IMR-90 (cell line): ENCODE measurements around the gene PRPF6. TPM values are rescaled to one million over a fixed set of nuclear protein-coding genes. Genes with fewer than 3 reads are reported as not detected.

Experiments used
- ATAC-seq: fragments of 200-7000 bp; cut with Tn5 transposase; 2 replicates; pipeline ENCODE4 v1.9.1; 2020; ENCODE audit warnings: low read depth, mild to moderate bottlenecking, moderate library complexity
- BruUV-seq: library from RNA; stranded (reverse); fragments of 400-500 nt; replicated peaks from 2 replicates; lab custom pipeline; 2021; lab: Mats Ljungman, UMichigan
- CTCF ChIA-PET: fragments of 300-600 bp; formaldehyde crosslinking; extraction: SDS; loops from one replicate; lab custom pipeline; 2021; ENCODE audit warnings: antibody characterized with exemption; lab: Yijun Ruan, JAX
- POLR2A ChIA-PET: fragments of 300-600 bp; sonication (Branson Sonifier 250); formaldehyde crosslinking; loops from one replicate; lab custom pipeline; 2022; ENCODE audit warnings: antibody characterized with exemption; ENCODE audit not compliant: unreplicated experiment; lab: Charles Lee
- DNase-seq: peaks from one replicate; pipeline ENCODE4 v3.0.0; 2013
- H2AFZ ChIP-seq: replicated peaks from 2 replicates; pipeline ENCODE3; 2013; ENCODE audit warnings: low read length, mild to moderate bottlenecking; ENCODE audit not compliant: poor library complexity
- H2AK5ac ChIP-seq: 2 replicates; pipeline ENCODE4 v1.6.1; 2013; ENCODE audit warnings: low read depth, low read length, inconsistent platforms
- H2AK9ac ChIP-seq: replicated peaks from 2 replicates; pipeline ENCODE3; 2013; ENCODE audit warnings: mild to moderate bottlenecking, low read depth, low read length, moderate library complexity; ENCODE audit not compliant: poor library complexity
- H2BK120ac ChIP-seq: 2 replicates; pipeline ENCODE4 v1.6.1; 2013; ENCODE audit warnings: low read depth, low read length, inconsistent platforms
- H2BK15ac ChIP-seq: 3 replicates; pipeline ENCODE4 v1.6.1; 2013; ENCODE audit warnings: low read depth, low read length, inconsistent platforms
- H2BK20ac ChIP-seq: 2 replicates; pipeline ENCODE4 v1.6.1; 2013; ENCODE audit warnings: low read depth, mild to moderate bottlenecking, inconsistent platforms, low read length, moderate library complexity
- H2BK5ac ChIP-seq: 2 replicates; pipeline ENCODE4 v1.6.1; 2013; ENCODE audit warnings: mild to moderate bottlenecking, low read depth, low read length, inconsistent platforms; ENCODE audit not compliant: poor library complexity, severe bottlenecking
- H3K14ac ChIP-seq: replicated peaks from 2 replicates; pipeline ENCODE4 v1.6.1; 2013; ENCODE audit warnings: low read depth, low read length, inconsistent platforms
- H3K18ac ChIP-seq: 2 replicates; pipeline ENCODE4 v1.6.1; 2013; ENCODE audit warnings: low read depth, low read length, control low read depth
- H3K23ac ChIP-seq: 2 replicates; pipeline ENCODE4 v1.6.1; 2013; ENCODE audit warnings: low read depth, low read length, inconsistent platforms
- H3K27ac ChIP-seq: 2 replicates; pipeline ENCODE4 v1.5.1; 2013; ENCODE audit warnings: mild to moderate bottlenecking, control low read depth, low read length; ENCODE audit not compliant: insufficient read depth
- H3K27me3 ChIP-seq: 2 replicates; pipeline ENCODE4 v1.6.1; 2013; ENCODE audit warnings: low read length; ENCODE audit not compliant: control insufficient read depth, insufficient read depth
- H3K36me3 ChIP-seq: 2 replicates; pipeline ENCODE4 v1.6.1; 2013; ENCODE audit warnings: low read length, mixed read lengths; ENCODE audit not compliant: control insufficient read depth, insufficient read depth
- H3K4ac ChIP-seq: 2 replicates; pipeline ENCODE4 v1.6.1; 2013; ENCODE audit warnings: low read depth, low read length, inconsistent platforms
- H3K4me1 ChIP-seq: 2 replicates; pipeline ENCODE4 v1.6.1; 2013; ENCODE audit warnings: low read length, mixed read lengths; ENCODE audit not compliant: control insufficient read depth, insufficient read depth
- H3K4me2 ChIP-seq: 2 replicates; pipeline ENCODE4 v1.6.1; 2013; ENCODE audit warnings: low read depth, mild to moderate bottlenecking, control low read depth, low read length, moderate library complexity
- H3K4me3 ChIP-seq: 2 replicates; pipeline ENCODE4 v1.5.1; 2013; ENCODE audit warnings: low read depth, mild to moderate bottlenecking, control low read depth, low read length, moderate library complexity; ENCODE audit not compliant: insufficient read depth
- H3K56ac ChIP-seq: 2 replicates; pipeline ENCODE4 v1.6.1; 2013; ENCODE audit warnings: low read length, inconsistent platforms; ENCODE audit not compliant: insufficient read depth; ENCODE audit errors: extremely low read depth
- H3K79me1 ChIP-seq, 2 experiments: 2 replicates each; pipeline ENCODE4 v1.6.1; 2013; ENCODE audit warnings: low read length in 2 of 2, inconsistent platforms in 1 of 2, low read depth in 1 of 2
- H3K9ac ChIP-seq: 2 replicates; pipeline ENCODE4 v1.6.1; 2013; ENCODE audit warnings: low read depth, low read length, control low read depth
- H3K9me1 ChIP-seq: 2 replicates; pipeline ENCODE4 v1.6.1; 2013; ENCODE audit warnings: low read length, inconsistent platforms; ENCODE audit not compliant: insufficient read depth
- H3K9me3 ChIP-seq: 2 replicates; pipeline ENCODE4 v1.6.1; 2013; ENCODE audit warnings: low read length; ENCODE audit not compliant: control insufficient read depth, insufficient read depth
- H4K20me1 ChIP-seq: 2 replicates; pipeline ENCODE4 v1.6.1; 2013; ENCODE audit warnings: low read length, inconsistent platforms; ENCODE audit not compliant: insufficient read depth
- H4K5ac ChIP-seq: 2 replicates; pipeline ENCODE4 v1.6.1; 2013; ENCODE audit warnings: mild to moderate bottlenecking, low read depth, low read length, control low read depth
- H4K8ac ChIP-seq, 2 experiments: 2 replicates each; pipeline ENCODE4 v1.6.1; 2013; ENCODE audit warnings: low read depth in 2 of 2, low read length in 2 of 2, control low read depth in 1 of 2, inconsistent platforms in 1 of 2
- H4K91ac ChIP-seq: 2 replicates; pipeline ENCODE4 v1.6.1; 2013; ENCODE audit warnings: low read depth, low read length, inconsistent platforms; ENCODE audit not compliant: insufficient read depth
- BHLHE40 ChIP-seq: fragments of 150-350 bp; IDR thresholded peaks from 2 replicates; pipeline ENCODE4 v1.6.1; 2016; ENCODE audit warnings: mild to moderate bottlenecking, low read depth, low read length
- CEBPB ChIP-seq: IDR thresholded peaks from 2 replicates; pipeline ENCODE4 v1.6.1; 2012; ENCODE audit warnings: low read depth, low read length, improper control_type of control experiment
- FOS ChIP-seq: fragments of 150-350 bp; IDR thresholded peaks from 2 replicates; pipeline ENCODE4 v1.6.1; 2016; ENCODE audit warnings: low read depth, low read length
- MAFK ChIP-seq: IDR thresholded peaks from 2 replicates; pipeline ENCODE4 v1.6.1; 2012; ENCODE audit warnings: low read depth, low read length, improper control_type of control experiment
- MXI1 ChIP-seq: IDR thresholded peaks from 2 replicates; pipeline ENCODE4 v1.6.1; 2012; ENCODE audit warnings: low read depth, mild to moderate bottlenecking, low read length, moderate library complexity, borderline replicate concordance
- POLR2A ChIP-seq: IDR thresholded peaks from 2 replicates; pipeline ENCODE4 v1.6.1; 2012; ENCODE audit warnings: mild to moderate bottlenecking, low read depth, low read length
- RAD21 ChIP-seq: IDR thresholded peaks from 2 replicates; pipeline ENCODE4 v1.6.1; 2012; ENCODE audit warnings: low read length, improper control_type of control experiment
- RCOR1 ChIP-seq: IDR thresholded peaks from 2 replicates; pipeline ENCODE4 v1.6.1; 2012; ENCODE audit warnings: mild to moderate bottlenecking, low read length, improper control_type of control experiment; ENCODE audit not compliant: insufficient replicate concordance
- RFX5 ChIP-seq: IDR thresholded peaks from 2 replicates; pipeline ENCODE4 v1.8.0; 2012; ENCODE audit warnings: low read depth, mild to moderate bottlenecking, low read length, moderate library complexity
- SMC3 ChIP-seq: fragments of 150-350 bp; IDR thresholded peaks from 2 replicates; pipeline ENCODE4 v1.6.1; 2016; ENCODE audit warnings: low read depth, mild to moderate bottlenecking, antibody characterized with exemption, low read length, moderate library complexity
- USF2 ChIP-seq: fragments of 150-350 bp; IDR thresholded peaks from 2 replicates; pipeline ENCODE4 v1.6.1; 2017; ENCODE audit warnings: mild to moderate bottlenecking, antibody characterized with exemption, low read length, low read depth
- WGBS, 2 experiments: methylation state at CpG; one replicate each; pipeline versions ENCODE4 v1.1.5 to v1.1.7; 2013; ENCODE audit warnings: missing lambda C conversion rate in 2 of 2; ENCODE audit not compliant: insufficient read length in 1 of 2; ENCODE audit errors: extremely low coverage in 2 of 2; 5-methylcytosine and 5-hydroxymethylcytosine counted together
- dilution Hi-C: fragments of 300-500 bp; cut with HindIII; formaldehyde crosslinking; loops from one replicate; pipeline ENCODE4 v1.14.3; 2018; ENCODE audit warnings: low sequenced_read_pairs; ENCODE audit not compliant: unreplicated experiment
- in situ Hi-C: fragments of 300-500 bp; cut with MboI; formaldehyde crosslinking; loops from 3 replicates; pipeline ENCODE4 v1.14.3; 2019; ENCODE audit warnings: low sequenced_read_pairs, inconsistent platforms, mixed read lengths
- intact Hi-C: fragments of 100-400 bp; cut with micrococcal nuclease; formaldehyde crosslinking; loops from 2 replicates; pipeline ENCODE4 v1.10.0; 2022
- polyA plus RNA-seq, 3 experiments: library from polyadenylated mRNA; depleted of rRNA; stranded (reverse); fragments of >200 nt; gene quantifications; 2 replicates each; pipeline ENCODE4 v1.2.3, GENCODE V29; 2012; ENCODE audit warnings: low replicate concordance in 1 of 3
- total RNA-seq: library from RNA; depleted of rRNA; stranded (reverse); fragments of >200 nt; gene quantifications from 2 replicates; pipeline ENCODE4 v1.2.3, GENCODE V29; 2012
- TF ChIP-seq, protein P1 (sequence below): fragments of 150-350 bp; IDR thresholded peaks from 2 replicates; pipeline ENCODE4 v1.6.1; 2016; ENCODE audit warnings: low read depth, mild to moderate bottlenecking, low read length, moderate library complexity, borderline replicate concordance
- TF ChIP-seq, protein P2 (sequence below): conservative IDR thresholded peaks from 2 replicates; pipeline ENCODE4 v1.5.1; 2012; ENCODE audit warnings: mild to moderate bottlenecking, low read depth, low read length, improper control_type of control experiment

The PRPF6 gene
- total and polyA plus RNA-seq, 2 of the 4 experiments (the other 2 are of a cell fraction), result 43.5 to 71.3 TPM

GRCh38 chr20:63980317-63980805 is 571 bp upstream of the PRPF6 start (continued):
- TF ChIP-seq, protein P1, sequence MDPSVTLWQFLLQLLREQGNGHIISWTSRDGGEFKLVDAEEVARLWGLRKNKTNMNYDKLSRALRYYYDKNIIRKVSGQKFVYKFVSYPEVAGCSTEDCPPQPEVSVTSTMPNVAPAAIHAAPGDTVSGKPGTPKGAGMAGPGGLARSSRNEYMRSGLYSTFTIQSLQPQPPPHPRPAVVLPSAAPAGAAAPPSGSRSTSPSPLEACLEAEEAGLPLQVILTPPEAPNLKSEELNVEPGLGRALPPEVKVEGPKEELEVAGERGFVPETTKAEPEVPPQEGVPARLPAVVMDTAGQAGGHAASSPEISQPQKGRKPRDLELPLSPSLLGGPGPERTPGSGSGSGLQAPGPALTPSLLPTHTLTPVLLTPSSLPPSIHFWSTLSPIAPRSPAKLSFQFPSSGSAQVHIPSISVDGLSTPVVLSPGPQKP, result no peak

DNA sequence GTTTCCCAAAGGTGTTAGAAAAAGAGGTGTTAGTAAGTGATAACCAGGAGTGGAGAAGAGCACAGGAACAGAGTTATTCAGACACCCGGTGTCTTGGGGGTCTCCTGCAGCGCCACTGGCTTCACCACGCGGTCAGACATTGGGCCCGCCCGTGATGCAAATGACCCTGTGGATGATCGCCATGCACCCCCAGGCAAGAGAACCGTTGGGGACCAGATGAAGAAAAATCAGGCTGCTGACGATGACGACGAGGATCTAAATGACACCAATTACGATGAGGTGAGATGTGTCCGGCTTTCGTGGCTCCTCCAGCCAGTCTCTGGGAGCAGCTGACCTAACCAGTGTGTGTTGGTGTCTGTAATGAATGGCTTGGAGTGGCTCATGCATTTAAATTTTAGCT is 2.0 kb downstream of the PRPF6 start:
- in situ Hi-C loops, result no loop called here
- H3K9ac ChIP-seq, result no peak overlapping the region
- peaks cover 13% of the 10 kb centered on the region for H3K9me1 ChIP-seq
- H3K56ac ChIP-seq, result no peak overlapping the region
- H3K27me3 ChIP-seq, result no peaks in the 10 kb centered on the region
- no peak overlapping the region for H3K18ac ChIP-seq
- intact Hi-C loops, result no loop called here
- no peak overlapping the region for H2BK120ac ChIP-seq
- H3K36me3 ChIP-seq, result peaks cover 26% of the 10 kb centered on the region
- H4K8ac ChIP-seq, result no peak overlapping the region
- DNase-seq (no peak), ATAC-seq (no peak)
- dilution Hi-C loops, result no loop called here
- H4K91ac ChIP-seq, result no peak overlapping the region
- peaks cover 11% of the 10 kb centered on the region; the same call in 1 of the 2 replicates for H4K20me1 ChIP-seq
- H3K4me1 ChIP-seq, result peaks cover 23% of the 10 kb centered on the region
- no peak overlapping the region for H3K14ac ChIP-seq
- no peak overlapping the region for H3K4me3 ChIP-seq
- no peak overlapping the region for H2BK15ac ChIP-seq
- peaks cover 27 to 38% of the 10 kb centered on the region in 2 experiments for H3K79me1 ChIP-seq
- H3K4me2 ChIP-seq, result no peak overlapping the region
- H3K27ac ChIP-seq, result no peak overlapping the region
- no peak overlapping the region for H3K4ac ChIP-seq
- H2AFZ ChIP-seq, result no peak overlapping the region
- H2BK20ac ChIP-seq, result no peak overlapping the region
- no peak overlapping the region for H2AK5ac ChIP-seq
- H3K23ac ChIP-seq, result no peak overlapping the region
- WGBS, 2 experiments, result 97% methylated on average over 9 of the region's 14 CpGs; no CpG with 5 or more reads in 1 of the 2 experiments
- CTCF ChIA-PET, result no interaction called here
- H2AK9ac ChIP-seq, result no peak overlapping the region
- no peaks in the 10 kb centered on the region for H3K9me3 ChIP-seq
- POLR2A ChIA-PET, result no interaction called here
- H2BK5ac ChIP-seq, result no peak overlapping the region
- H4K5ac ChIP-seq, result no peak overlapping the region
- no TSS peak for BruUV-seq
- no peak for TF ChIP-seq FOS
- TF ChIP-seq BHLHE40, result no peak
- TF ChIP-seq USF2, result no peak
- TF ChIP-seq RFX5, result no peak
- TF ChIP-seq SMC3, result no peak
- TF ChIP-seq CEBPB, result no peak
- no peak for TF ChIP-seq RAD21
- TF ChIP-seq, protein P1, result no peak
- TF ChIP-seq RCOR1, result no peak
- TF ChIP-seq MXI1, result no peak
- TF ChIP-seq POLR2A, result no peak
- no peak for TF ChIP-seq MAFK
- TF ChIP-seq, protein P2, sequence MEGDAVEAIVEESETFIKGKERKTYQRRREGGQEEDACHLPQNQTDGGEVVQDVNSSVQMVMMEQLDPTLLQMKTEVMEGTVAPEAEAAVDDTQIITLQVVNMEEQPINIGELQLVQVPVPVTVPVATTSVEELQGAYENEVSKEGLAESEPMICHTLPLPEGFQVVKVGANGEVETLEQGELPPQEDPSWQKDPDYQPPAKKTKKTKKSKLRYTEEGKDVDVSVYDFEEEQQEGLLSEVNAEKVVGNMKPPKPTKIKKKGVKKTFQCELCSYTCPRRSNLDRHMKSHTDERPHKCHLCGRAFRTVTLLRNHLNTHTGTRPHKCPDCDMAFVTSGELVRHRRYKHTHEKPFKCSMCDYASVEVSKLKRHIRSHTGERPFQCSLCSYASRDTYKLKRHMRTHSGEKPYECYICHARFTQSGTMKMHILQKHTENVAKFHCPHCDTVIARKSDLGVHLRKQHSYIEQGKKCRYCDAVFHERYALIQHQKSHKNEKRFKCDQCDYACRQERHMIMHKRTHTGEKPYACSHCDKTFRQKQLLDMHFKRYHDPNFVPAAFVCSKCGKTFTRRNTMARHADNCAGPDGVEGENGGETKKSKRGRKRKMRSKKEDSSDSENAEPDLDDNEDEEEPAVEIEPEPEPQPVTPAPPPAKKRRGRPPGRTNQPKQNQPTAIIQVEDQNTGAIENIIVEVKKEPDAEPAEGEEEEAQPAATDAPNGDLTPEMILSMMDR, result no peak
